HT-29 (cell line): ENCODE measurements around the gene CHD2. TPM values are rescaled to one million over a fixed set of nuclear protein-coding genes. Genes with fewer than 3 reads are reported as not detected.
"Not testable (repeated sequence)": the region's sequence is repeated elsewhere in the genome, so short reads cannot be mapped to it uniquely, and the experiment has no call there.

Experiments used
- DNase-seq: peaks from one replicate; pipeline ENCODE4 v3.0.0-alpha.2; 2015; ENCODE audit warnings: low spot score
- total RNA-seq: library from RNA; depleted of rRNA; stranded (reverse); fragments of >200 nt; shearing (Covaris generic); gene quantifications from 2 replicates; pipeline ENCODE4 v1.2.3, GENCODE V29; 2014

CHD2 gene
- total RNA-seq, 1 experiment from 2014 or later: 74.0 TPM

GRCh38 chr15:93035092-93035915, 135.2 kb downstream of the CHD2 start:
- DNase-seq: no peak

- peak; percentile 52 for DNase-seq
These were observed 136.1 kb downstream of the CHD2 start for GRCh38 chr15:93035953-93036810.

- DNase-seq: peak; percentile 14
These were observed 137.1 kb downstream of the CHD2 start for GRCh38 chr15:93036951-93037819.

- no peak for DNase-seq
These were observed 137.9 kb downstream of the CHD2 start for GRCh38 chr15:93037820-93038705.

GRCh38 chr15:93039562-93040287, 139.6 kb downstream of the CHD2 start:
- DNase-seq: not testable (repeated sequence)

GRCh38 chr15:93040288-93041158, 140.4 kb downstream of the CHD2 start:
- DNase-seq: no peak

GRCh38 chr15:93041159-93041547, 141.0 kb downstream of the CHD2 start:
- no peak for DNase-seq

GRCh38 chr15:93042211-93042610, 142.1 kb downstream of the CHD2 start:
- DNase-seq: no peak

GRCh38 chr15:93042691-93043378, 142.7 kb downstream of the CHD2 start:
- no peak for DNase-seq

- no peak for DNase-seq
These were observed 143.6 kb downstream of the CHD2 start for GRCh38 chr15:93043621-93044300.

GRCh38 chr15:93044301-93045190, 144.4 kb downstream of the CHD2 start:
- no peak for DNase-seq

GRCh38 chr15:93045191-93045785, 145.2 kb downstream of the CHD2 start:
- DNase-seq: no peak

- DNase-seq: no peak
These were observed 146.0 kb downstream of the CHD2 start for GRCh38 chr15:93046120-93046519.

GRCh38 chr15:93046721-93047120, 146.6 kb downstream of the CHD2 start:
- DNase-seq: no peak

GRCh38 chr15:93047621-93048425, 147.7 kb downstream of the CHD2 start:
- DNase-seq: no peak

GRCh38 chr15:93048426-93048721, 148.2 kb downstream of the CHD2 start:
- DNase-seq: no peak
